Right renal pelvis (tissue), 4 donors: ENCODE data around the gene GSE1. TPM values are rescaled to one million over a fixed set of nuclear protein-coding genes. Genes with fewer than 3 reads are reported as not detected.

Experiments
- DNase-seq, 4 donors: peaks; one replicate each; pipeline ENCODE4 v3.0.0-alpha.2; 2013; ENCODE audit warnings: low read depth in 4 of 4, low spot score in 3 of 4, missing footprints in 1 of 4
- polyA plus RNA-seq, 4 donors: library from polyadenylated mRNA; unstranded; fragments of 120-200 nt; gene quantifications; one replicate each; pipeline ENCODE4 v1.2.1, GENCODE V29; 2013; ENCODE audit not compliant: insufficient read length in 4 of 4

GSE1 gene
- polyA plus RNA-seq, 4 donors, result 59.5 to 68.7 (median 65.7) TPM

GRCh38 chr16:85644093-85644712, 31.1 kb downstream of the GSE1 start:
- DNase-seq, result no peak

- DNase-seq, result no peak
These were observed 32.0 kb downstream of the GSE1 start for GRCh38 chr16:85645021-85645589.

- DNase-seq, result no peak
These were observed 33.3 kb downstream of the GSE1 start for GRCh38 chr16:85646358-85646907.

DNA sequence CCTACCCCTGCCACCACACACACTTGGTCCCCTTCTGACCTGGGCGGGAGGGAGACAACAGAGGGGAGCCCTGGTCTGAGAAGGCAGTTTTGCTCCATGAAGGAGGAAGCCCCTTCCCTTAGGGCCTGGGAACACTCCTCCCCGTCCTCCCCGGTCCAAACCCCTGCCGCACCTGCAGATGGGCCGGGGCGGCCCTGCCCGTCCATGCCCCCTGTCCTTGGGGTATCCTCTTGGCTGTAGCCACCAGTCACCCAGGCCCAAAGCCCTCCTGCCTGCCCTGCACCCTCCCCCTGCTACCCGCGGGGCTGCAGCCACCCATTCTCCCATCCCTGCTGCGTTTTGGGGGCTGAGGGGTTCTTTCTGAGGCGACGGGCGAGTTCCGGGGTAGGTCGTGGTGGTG, 33.9 kb downstream of the GSE1 start:
- no peak for DNase-seq

DNA sequence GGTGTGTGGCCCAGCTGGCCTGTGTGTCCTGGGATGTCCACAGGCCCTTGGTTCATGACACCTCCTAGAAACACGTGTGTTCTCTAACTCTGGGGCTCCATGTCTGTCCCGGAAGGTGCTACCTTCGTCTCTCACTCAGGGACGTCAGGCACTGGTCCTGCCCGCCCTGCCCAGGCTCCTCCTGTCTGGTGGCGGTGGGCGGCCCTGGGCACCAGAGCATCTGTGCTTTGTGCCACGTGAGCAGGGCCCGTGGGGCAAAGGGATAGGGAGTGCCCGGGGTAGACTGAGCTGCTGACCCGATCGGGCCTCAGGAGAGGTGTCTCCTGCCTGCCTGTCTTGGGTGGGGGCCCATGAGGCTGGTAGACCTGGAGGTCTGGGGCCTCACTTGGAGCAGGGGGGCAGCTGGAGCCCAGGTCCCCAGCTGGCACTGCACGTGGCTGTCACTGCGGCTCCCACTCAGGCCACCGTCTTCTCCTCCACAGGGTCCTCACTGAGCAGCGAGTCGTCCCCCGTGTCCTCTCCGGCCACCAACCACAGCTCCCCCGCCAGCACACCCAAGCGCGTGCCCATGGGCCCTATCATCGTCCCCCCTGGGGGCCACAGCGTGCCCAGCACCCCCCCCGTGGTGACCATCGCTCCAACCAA, 35.1 kb downstream of the GSE1 start:
- DNase-seq, result no peak

DNA sequence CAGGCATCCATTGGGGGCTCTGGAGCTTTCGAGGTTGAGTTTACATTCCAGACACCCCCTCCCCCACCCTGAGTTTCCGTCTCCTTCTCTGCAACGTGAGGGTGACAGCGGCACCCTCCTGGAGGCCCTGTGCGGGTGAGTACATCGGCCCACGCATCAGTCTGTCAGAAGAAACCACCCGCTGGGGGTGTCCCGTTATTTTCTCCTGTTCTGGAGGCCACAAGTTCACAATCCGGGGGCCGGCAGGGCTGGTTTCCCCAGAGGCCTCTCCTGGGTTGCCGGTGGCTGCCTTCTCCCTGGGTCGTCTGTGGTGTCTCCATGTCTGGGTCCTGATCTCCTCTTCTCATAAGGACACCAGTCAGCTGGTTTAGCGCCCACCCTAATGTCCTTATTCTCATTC, 35.7 kb downstream of the GSE1 start:
- DNase-seq, result no peak

- DNase-seq, result no peak
These were observed 36.5 kb downstream of the GSE1 start for GRCh38 chr16:85649411-85650134.

DNA sequence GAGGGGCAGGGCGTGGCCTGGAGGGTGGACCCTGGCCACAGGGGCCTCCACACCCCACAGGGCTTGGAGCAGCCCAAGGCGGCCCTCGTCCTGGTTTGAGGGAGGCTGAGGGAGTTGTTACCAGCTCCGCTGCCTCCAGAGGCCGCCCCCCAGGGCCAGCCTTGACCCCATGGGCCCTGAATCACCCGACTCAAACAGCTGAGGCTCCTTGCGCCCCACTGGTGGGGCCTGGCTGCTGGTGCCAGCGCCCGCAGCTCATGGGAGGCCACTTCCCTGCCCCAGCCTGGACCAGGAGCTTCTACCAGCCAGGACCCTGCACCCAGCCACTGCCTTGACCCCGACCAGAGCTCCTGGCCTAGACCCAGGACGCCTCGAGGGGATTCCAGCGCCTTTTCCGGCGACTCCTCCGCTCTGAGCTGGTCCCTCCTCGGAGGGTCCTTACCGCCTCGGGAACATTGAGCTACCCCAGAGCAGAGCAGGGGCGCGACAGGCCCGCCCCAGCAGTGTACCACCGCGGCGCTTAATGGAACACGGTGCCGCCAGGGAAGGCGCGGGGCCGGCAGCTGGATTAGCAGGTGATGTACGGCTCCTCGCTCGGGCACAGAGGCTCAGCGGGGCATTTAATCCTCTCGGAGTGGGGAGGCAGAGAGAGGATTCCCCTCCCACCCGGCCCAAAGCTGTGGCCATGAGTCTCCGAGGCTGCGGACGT, 37.2 kb downstream of the GSE1 start:
- DNase-seq, result no peak

DNA sequence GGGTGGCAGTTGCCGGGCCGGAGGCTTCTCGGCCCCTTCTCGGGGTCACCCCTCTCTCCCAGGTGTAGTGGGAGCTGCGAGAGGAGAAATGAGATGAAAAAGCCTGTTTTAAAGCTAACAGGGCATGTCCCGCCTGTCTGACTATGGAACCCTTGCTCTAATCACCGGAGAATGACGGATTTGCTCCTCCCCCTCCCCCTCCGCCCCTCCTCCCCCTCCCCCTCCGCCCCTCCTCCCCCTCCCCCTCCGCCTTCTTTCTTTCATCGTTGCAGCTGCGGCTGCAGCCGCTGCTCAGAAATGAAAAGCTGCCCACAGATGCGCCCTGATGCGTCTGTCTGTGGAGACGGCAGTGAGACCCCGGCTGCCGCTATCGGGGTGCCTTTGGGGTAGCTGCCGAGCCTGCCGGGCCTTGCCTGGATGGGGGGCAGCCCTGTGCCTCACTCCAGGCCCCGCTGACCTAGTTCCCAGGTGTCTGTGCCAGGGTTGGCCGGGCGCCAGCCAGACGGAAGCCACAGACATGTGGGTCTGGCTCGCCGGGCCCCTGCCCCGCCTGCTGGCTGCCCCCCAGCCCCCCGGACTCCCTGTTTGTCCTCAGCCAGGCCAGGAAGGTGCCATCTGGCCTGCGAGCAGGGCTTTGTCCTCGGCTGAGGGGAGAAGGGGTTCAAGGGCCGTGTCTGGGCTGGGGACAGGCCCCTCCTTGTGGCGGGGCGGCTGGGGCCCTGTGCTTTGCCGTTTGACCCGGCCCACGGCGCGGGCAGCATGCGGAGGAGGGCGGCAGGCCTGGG, 37.9 kb downstream of the GSE1 start:
- DNase-seq, result no peak

GRCh38 chr16:85651629-85652430, 38.7 kb downstream of the GSE1 start:
- DNase-seq, result peak in 1 of 4 donors; percentile 44

DNA sequence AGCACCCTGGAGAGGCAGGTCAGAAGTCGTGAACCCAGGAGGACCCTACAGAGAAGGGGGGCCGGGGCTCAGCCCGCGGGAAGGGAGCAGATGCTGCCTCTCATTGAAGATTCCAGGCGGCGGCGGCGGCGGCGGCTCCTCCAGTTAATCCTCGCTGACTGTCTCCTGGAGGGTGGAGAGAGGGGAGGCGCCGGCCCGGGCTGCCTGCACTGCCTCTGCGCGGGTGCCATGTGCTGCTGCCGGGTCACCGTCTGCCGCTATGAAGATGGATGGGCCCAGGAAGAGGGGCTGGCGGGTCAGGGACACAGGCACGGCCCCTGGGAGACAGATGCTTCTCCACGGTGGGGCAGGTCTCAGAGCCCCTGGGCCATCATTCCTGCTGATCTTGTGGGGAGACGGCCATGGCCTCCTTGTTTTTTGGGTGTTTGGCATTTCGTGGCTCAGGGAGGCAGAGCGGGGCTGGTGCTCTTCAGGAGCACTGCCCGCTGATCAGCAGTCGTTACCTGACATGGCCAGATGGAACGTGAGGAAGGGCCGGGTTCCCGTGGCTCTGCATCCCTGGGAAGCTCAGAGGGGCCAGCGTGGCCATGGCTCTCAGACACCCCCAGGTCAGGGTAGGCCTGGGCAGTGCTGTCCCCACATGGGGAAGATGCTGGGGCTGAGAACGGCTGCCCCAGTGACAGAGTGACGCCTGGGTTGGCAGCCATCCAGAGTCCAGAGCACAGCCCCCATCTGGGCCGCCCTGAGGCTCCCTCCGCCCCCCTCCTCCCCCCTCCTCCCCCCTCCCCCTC, 39.5 kb downstream of the GSE1 start:
- DNase-seq, result peak in 1 of 4 donors; percentile 45

DNA sequence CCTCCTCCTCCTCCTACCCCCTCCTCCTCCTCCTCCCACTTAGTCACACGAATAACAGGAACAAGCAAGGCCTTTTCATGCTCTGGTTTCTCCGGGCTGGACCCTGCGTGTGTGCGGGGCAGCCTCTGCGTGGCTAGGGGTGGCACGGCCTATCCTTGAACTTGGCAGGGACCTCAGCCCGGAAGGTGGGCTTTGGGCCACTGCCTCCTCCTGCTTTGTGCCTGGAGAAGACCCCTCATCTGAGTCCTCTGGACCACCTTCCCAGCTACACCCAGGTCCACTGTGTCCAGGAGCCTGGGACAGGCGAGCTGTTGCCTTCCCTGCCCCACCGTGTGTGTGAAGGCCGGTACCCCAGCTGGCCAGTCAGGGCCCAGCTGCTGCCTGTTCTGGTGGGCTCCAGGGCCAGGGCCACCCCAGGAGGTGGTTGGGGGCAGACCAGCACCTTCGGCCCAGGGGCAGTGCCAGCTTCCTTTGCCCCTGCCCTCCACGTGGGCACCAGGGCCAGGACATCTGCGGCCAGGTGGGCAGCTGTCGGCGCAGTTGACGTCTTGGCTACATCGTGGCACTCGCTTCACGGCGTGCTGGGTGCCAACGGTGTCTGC, 40.3 kb downstream of the GSE1 start:
- no peak for DNase-seq

- no peak for DNase-seq
These were observed 41.4 kb downstream of the GSE1 start for GRCh38 chr16:85654251-85655095.

DNA sequence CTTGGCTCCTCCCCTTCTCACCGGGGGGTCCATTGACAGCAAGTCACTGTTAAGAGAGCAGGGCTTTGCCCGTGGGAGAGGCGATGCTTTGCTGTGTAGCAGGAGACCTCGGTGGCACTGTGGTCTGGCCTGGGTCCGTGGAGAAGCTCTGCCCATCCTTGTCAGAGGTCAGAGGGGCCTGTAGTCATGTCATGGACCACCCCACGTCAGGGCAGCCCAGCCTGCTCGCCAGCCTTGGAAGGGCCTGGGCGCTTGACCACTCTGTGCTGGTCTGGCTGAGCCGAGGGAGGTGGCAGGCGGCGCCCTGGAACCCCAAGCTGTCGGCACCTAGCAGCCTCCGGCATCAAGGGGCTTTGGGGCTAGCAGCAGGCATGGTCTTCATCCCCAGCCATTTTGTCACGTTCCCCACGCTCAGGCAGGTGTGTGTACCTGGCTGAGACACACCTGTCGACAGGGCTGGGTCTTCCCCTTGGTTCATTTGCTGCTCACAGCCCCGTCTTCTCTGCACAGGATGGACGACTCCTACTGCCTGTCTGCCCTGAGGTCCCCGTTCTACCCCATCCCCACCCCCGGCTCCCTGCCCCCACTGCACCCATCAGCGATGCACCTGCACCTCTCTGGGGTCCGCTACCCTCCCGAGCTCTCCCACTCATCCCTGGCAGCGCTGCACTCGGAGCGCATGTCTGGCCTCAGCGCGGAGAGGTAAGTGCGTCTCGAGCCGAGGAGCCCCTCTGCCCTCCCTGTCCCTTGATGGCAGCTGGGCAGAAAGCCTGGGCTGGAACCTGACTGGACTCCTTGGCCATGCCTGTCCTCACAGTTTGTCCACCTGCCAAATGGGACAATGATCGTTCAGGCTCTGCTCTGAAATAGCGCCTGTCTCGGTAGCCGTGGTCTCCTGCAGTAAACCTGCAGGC, 42.4 kb downstream of the GSE1 start:
- no peak for DNase-seq

DNA sequence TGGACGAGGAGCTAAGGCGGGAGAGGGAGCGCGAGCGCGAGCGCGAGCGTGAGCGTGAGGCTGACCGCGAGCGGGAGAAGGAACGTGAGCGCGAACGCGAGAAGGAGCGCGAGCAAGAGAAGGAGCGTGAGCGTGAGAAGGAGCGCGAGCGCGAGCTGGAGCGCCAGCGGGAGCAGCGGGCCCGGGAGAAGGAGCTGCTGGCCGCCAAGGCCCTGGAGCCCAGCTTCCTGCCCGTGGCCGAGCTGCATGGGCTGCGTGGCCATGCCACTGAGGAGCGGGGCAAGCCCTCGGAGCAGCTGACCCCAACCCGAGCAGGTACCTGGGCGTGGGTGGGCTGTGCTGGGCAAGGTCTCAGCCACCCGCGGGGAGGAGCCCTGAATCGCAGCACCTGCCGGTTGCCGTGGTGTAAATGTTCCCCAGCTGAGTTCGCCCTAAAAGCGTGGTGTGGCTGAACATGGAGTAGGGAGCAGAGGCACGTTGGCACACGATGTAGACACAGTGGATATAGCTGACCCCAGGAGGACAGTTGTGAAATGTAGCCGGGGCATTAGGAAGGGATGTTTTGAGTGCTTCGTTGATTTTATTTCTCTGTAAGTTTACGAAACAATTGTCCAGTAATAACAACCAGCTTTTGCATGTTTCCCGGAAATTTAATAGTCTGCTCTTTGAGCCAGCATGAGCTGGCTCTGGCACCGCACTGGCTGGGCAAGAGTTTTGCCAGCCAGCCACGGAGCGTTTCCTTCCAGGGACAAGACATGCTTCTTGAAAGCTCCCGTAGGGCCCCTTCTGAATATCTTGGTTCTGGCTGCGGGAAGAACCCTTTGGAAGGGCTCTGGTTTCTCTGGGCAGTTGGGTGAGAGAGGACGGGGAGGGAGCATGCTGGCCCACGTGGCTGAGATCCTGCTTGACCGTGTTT, 43.5 kb downstream of the GSE1 start:
- no peak for DNase-seq
